GM18951 (cell line): ENCODE data around the gene VMO1.
A peak's percentile ranks its signal among the peaks of the same experiment; 100 is the strongest.

Experiments
- POLR2A ChIP-seq: IDR thresholded peaks from 4 replicates; pipeline ENCODE4 v1.6.1; 2011; ENCODE audit warnings: mild to moderate bottlenecking; ENCODE audit not compliant: insufficient read length, insufficient read depth; ENCODE audit errors: extremely low read depth
- in situ Hi-C: fragments of 300-500 bp; cut with MboI; formaldehyde crosslinking; loops from one replicate; pipeline ENCODE4 v1.12.0; 2022; ENCODE audit warnings: low sequenced_read_pairs, mixed read lengths, inconsistent platforms; ENCODE audit not compliant: unreplicated experiment

VMO1 gene

DNA sequence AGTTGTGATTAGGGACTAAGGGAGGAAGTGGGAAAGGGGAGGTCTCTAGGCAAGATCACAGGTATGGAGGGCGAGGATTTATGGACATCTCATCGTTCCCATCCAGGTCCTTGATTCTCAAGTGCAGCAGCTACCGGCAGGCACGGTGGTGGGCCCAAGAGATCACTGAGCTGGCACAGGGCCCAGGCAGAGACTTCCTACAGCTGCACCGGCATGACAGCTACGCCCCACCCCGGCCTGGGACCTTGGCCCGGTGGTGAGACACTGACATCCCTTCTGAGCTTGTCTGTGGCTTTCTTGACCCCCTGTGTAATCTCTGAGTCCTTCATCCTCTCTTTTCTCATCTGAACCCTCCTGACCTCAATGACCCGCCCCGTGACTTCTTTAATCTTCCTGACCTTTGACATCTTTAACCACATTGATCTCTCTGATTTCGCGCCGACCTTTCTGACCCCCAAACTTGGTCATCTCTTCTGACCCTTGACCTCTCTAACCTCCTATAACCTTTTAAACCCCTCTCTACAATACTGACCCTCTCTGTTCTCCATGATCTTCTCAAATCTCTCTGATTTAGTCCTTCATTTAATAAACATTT, 24.6 kb upstream of the VMO1 start:
- in situ Hi-C loops = no loop called here

GRCh38 chr17:4808378-4808767, 22.2 kb upstream of the VMO1 start:
- in situ Hi-C loops = no loop called here
- TF ChIP-seq POLR2A = no peak

More for the DNA sequence above, 24.6 kb upstream of the VMO1 start:
- no peak for TF ChIP-seq POLR2A

DNA sequence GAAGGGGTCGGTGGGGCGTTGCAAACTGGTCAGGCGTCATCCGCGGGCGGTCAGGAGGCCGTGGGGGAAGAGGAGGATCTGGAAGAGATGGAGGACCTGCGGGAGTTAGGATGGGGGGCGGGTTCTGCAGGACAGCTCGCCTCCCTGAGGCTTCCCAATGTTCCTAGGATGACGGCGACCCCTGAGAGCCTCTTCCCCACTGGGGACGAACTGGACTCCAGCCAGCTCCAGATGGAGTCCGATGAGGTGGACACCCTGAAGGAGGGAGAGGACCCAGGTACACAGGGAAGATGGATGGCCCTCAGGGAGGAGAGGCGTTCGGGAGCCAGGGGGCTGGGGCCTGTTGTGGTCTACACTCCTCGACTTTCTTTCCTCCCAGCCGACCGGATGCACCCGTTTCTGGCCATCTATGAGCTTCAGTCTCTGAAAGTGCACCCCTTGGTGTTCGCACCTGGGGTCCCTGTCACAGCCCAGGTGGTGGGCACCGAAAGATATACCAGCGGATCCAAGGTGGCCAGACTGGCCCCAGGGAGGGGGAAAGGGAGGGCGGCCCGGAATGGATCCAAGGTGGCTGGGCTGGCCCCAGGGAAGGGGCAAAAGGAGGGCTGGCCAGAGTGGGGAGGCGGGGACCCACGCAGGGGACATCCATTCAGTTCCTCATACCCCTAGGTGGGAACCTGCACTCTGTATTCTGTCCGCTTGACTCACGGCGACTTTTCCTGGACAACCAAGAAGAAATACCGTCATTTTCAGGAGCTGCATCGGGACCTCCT, 21.6 kb upstream of the VMO1 start:
- in situ Hi-C loops = no loop called here
- TF ChIP-seq POLR2A = no peak

DNA sequence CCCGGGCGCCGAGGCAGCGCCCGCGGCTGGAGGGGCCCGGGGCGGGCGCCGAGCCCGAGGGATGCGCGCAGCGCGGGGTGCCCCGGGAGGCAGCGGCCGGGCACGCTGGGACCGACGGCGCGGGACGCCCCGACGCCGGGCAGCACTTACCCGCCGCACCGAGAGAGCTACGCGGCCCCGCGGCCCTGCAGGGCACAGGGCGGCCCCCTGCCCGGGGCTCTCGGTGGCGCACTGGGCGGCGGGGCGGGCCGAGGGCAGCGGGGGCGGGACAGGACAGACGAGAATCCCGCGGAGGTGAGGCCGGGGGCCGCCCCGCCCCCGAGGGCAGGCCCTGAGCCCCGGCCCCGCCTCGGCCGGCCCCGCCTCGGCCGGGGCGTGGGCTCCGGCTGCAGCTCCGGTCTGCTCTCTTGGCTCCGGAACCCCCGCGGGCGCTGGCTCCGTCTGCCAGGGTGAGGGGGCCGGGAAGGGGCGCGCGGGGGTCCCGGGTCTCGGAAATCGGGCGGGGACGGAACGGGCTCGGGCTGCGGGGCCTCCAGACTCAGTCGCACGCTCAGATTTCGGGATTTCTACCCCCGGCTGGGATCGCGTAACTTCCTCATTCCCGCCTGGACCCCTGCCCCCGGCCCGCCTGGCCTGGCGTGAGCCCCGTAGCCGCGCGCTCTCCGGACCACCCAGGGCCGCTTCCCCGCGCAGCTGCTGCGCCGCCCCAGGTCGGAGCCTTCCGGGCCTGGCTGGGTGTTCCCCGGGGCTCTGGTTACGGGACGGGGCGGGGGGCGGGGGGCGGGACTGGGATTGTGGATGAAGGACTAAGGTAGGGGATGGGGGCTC, 20.8 kb upstream of the VMO1 start, which contains the start of gene PLD2:
Gene PLD2, plus strand, starts transcription at position 376 of the 828 bp plus-strand sequence. CDS start 621 bp downstream, outside the sequence.
- peak; percentile 77 for TF ChIP-seq POLR2A
- in situ Hi-C loops = no loop called here

DNA sequence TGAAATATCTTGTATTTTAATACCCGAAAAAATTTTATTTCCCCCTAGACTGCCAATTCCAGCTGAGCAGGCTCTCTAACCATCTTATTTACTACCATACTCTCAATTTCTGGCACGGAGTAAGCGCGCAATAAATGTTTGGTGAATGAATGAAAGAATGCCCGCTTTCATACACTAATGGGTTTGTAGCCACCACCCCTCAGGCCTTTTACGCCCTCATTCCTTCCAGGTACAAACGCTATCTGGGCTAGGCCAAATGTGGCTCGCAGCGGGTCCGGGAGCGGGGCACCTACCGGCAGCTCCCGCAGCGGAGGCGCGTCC, 20.3 kb upstream of the VMO1 start:
- in situ Hi-C loops = no loop called here
- no peak for TF ChIP-seq POLR2A

- in situ Hi-C loops = no loop called here
- TF ChIP-seq POLR2A = no peak
These were observed 16.1 kb upstream of the VMO1 start, which contains the start of gene C17orf114 for GRCh38 chr17:4802228-4802627. Gene C17orf114 (minus strand): TSS chr17:4802328.

GRCh38 chr17:4800462-4801196, 14.5 kb upstream of the VMO1 start:
- TF ChIP-seq POLR2A = no peak

GRCh38 chr17:4796552-4796920, 10.4 kb upstream of the VMO1 start:
- in situ Hi-C loops = no loop called here
- TF ChIP-seq POLR2A = no peak

More at GRCh38 chr17:4800462-4801196, 14.5 kb upstream of the VMO1 start:
- in situ Hi-C loops = no loop called here

GRCh38 chr17:4795168-4795567, 9.0 kb upstream of the VMO1 start:
- in situ Hi-C loops = no loop called here
- TF ChIP-seq POLR2A = no peak

- TF ChIP-seq POLR2A = no peak
- in situ Hi-C loops = no loop called here
These were observed 4.5 kb upstream of the VMO1 start for GRCh38 chr17:4790705-4791088.

GRCh38 chr17:4789951-4790704, 4.0 kb upstream of the VMO1 start:
- in situ Hi-C loops = no loop called here
- peak; percentile 80 for TF ChIP-seq POLR2A

- in situ Hi-C loops = no loop called here
- no peak for TF ChIP-seq POLR2A
These were observed 3.5 kb upstream of the VMO1 start for GRCh38 chr17:4789701-4789950.
